PC-3 (cell line): ENCODE data around the gene MIAT. TPM values are rescaled to one million over a fixed set of nuclear protein-coding genes. Genes with fewer than 3 reads are reported as not detected.

Source experiments
- ATAC-seq: fragments of 200-7000 bp; cut with Tn5 transposase; 2 replicates; pipeline ENCODE4 v1.9.1; 2020; ENCODE audit warnings: mild to moderate bottlenecking, moderate library complexity
- BruUV-seq: library from RNA; stranded (reverse); fragments of 400-500 nt; replicated peaks from 2 replicates; lab custom pipeline; 2021; lab: Mats Ljungman, UMichigan
- CTCF ChIA-PET: fragments of 300-600 bp; sonication (Branson Sonifier 250); formaldehyde crosslinking; loops from one replicate; lab custom pipeline; 2022; ENCODE audit warnings: antibody characterized with exemption; lab: Charles Lee
- POLR2A ChIA-PET: fragments of 300-600 bp; sonication (Branson Sonifier 250); formaldehyde crosslinking; loops from one replicate; lab custom pipeline; 2022; ENCODE audit warnings: antibody characterized with exemption; ENCODE audit not compliant: unreplicated experiment; lab: Charles Lee
- DNase-seq: peaks from one replicate; pipeline ENCODE4 v3.0.0-alpha.2; 2015
- H2AFZ ChIP-seq: fragments of 300-600 bp; sonication (generic); 2 replicates; pipeline ENCODE4 v1.6.0; 2016; ENCODE audit warnings: antibody characterized with exemption, low read length
- H3F3A ChIP-seq: fragments of 300-600 bp; sonication (generic); one replicate; pipeline ENCODE4 v1.6.0; 2017; ENCODE audit warnings: antibody characterized with exemption, low read length, control low read depth, mild to moderate bottlenecking; ENCODE audit not compliant: unreplicated experiment
- H3K27ac ChIP-seq: fragments of 300-600 bp; sonication (generic); 2 replicates; pipeline ENCODE4 v1.5.1; 2016; ENCODE audit warnings: mild to moderate bottlenecking, low read length
- H3K27me3 ChIP-seq: fragments of 300-600 bp; sonication (generic); 2 replicates; pipeline ENCODE4 v1.6.1; 2016; ENCODE audit warnings: low read length, mixed read lengths
- H3K36me3 ChIP-seq: fragments of 300-600 bp; sonication (generic); 2 replicates; pipeline ENCODE4 v1.6.1; 2016; ENCODE audit warnings: low read depth, mixed run types, low read length, mixed read lengths
- H3K4me1 ChIP-seq: fragments of 300-600 bp; sonication (generic); 2 replicates; pipeline ENCODE4 v1.5.1; 2016; ENCODE audit warnings: low read length; ENCODE audit not compliant: insufficient read depth
- H3K4me2 ChIP-seq: fragments of 300-600 bp; sonication (generic); 2 replicates; pipeline ENCODE4 v1.6.0; 2016; ENCODE audit warnings: low read length
- H3K4me3 ChIP-seq: fragments of 300-600 bp; sonication (generic); 2 replicates; pipeline ENCODE4 v1.5.1; 2016; ENCODE audit warnings: mild to moderate bottlenecking, low read length, mixed read lengths
- H3K79me2 ChIP-seq: fragments of 300-600 bp; sonication (generic); 2 replicates; pipeline ENCODE4 v1.6.1; 2017; ENCODE audit warnings: low read length, mixed read lengths
- H3K9ac ChIP-seq: fragments of 300-600 bp; sonication (generic); 2 replicates; pipeline ENCODE4 v1.6.0; 2016; ENCODE audit warnings: mild to moderate bottlenecking, low read length
- H3K9me2 ChIP-seq: fragments of 300-600 bp; sonication (generic); replicated peaks from 2 replicates; pipeline ENCODE4 v1.6.1; 2016; ENCODE audit warnings: mixed run types, low read length, mixed read lengths
- H3K9me3 ChIP-seq: fragments of 300-600 bp; sonication (generic); 2 replicates; pipeline ENCODE4 v1.6.1; 2016; ENCODE audit warnings: low read length, mixed read lengths
- H4K20me1 ChIP-seq: fragments of 300-600 bp; sonication (generic); 2 replicates; pipeline ENCODE4 v1.6.1; 2016; ENCODE audit warnings: low read length, mixed read lengths
- EZH2 ChIP-seq: fragments of 300-600 bp; sonication (generic); IDR thresholded peaks from one replicate; pipeline ENCODE4 v1.6.1; 2017; ENCODE audit warnings: antibody characterized with exemption, mild to moderate bottlenecking, low read length; ENCODE audit not compliant: unreplicated experiment
- EZH2phosphoT487 ChIP-seq: fragments of 300-600 bp; sonication (generic); IDR thresholded peaks from 2 replicates; pipeline ENCODE4 v1.6.1; 2018; ENCODE audit warnings: mild to moderate bottlenecking, antibody characterized with exemption, low read length, borderline replicate concordance
- intact Hi-C: fragments of 100-400 bp; cut with micrococcal nuclease; formaldehyde crosslinking; loops from 2 replicates; pipeline ENCODE4 v1.9.0; 2023
- total RNA-seq: library from RNA; depleted of rRNA; stranded (reverse); fragments of >200 nt; gene quantifications from 2 replicates; pipeline ENCODE4 v1.2.3, GENCODE V29; 2014
- TF ChIP-seq, protein P1 (sequence below): fragments of 300-600 bp; sonication (generic); conservative IDR thresholded peaks from 2 replicates; pipeline ENCODE4 v1.5.1; 2017; ENCODE audit warnings: antibody characterized with exemption, low read depth, mild to moderate bottlenecking, low read length

The MIAT gene
- total RNA-seq, 1 experiment from 2014 or later: 0.15 TPM

- Histone ChIP-seq H3K27me3 (no peaks in the 10 kb centered on the region), H3F3A (no peaks in the 10 kb centered on the region), H3K9me2 (no peaks in the 10 kb centered on the region), H2AFZ (no peak overlapping the region), H3K79me2 (no peaks in the 10 kb centered on the region), H3K9ac (no peak overlapping the region), H3K4me2 (no peak overlapping the region), H3K27ac (no peak overlapping the region), H3K36me3 (no peaks in the 10 kb centered on the region), H3K4me1 (no peaks in the 10 kb centered on the region), H3K4me3 (no peak overlapping the region), H4K20me1 (no peaks in the 10 kb centered on the region), H3K9me3 (no peaks in the 10 kb centered on the region)
- BruUV-seq: no TSS peak
- ChIA-PET POLR2A (no interaction called here), CTCF (no interaction called here)
- intact Hi-C loops: no loop called here
- ATAC-seq (no peak), DNase-seq (no peak)
- TF ChIP-seq, protein P1, sequence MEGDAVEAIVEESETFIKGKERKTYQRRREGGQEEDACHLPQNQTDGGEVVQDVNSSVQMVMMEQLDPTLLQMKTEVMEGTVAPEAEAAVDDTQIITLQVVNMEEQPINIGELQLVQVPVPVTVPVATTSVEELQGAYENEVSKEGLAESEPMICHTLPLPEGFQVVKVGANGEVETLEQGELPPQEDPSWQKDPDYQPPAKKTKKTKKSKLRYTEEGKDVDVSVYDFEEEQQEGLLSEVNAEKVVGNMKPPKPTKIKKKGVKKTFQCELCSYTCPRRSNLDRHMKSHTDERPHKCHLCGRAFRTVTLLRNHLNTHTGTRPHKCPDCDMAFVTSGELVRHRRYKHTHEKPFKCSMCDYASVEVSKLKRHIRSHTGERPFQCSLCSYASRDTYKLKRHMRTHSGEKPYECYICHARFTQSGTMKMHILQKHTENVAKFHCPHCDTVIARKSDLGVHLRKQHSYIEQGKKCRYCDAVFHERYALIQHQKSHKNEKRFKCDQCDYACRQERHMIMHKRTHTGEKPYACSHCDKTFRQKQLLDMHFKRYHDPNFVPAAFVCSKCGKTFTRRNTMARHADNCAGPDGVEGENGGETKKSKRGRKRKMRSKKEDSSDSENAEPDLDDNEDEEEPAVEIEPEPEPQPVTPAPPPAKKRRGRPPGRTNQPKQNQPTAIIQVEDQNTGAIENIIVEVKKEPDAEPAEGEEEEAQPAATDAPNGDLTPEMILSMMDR: no peak
- TF ChIP-seq EZH2phosphoT487 (no peak), EZH2 (no peak)
Observed at GRCh38 chr22:26711205-26711963, 54.0 kb downstream of the MIAT start.

DNA sequence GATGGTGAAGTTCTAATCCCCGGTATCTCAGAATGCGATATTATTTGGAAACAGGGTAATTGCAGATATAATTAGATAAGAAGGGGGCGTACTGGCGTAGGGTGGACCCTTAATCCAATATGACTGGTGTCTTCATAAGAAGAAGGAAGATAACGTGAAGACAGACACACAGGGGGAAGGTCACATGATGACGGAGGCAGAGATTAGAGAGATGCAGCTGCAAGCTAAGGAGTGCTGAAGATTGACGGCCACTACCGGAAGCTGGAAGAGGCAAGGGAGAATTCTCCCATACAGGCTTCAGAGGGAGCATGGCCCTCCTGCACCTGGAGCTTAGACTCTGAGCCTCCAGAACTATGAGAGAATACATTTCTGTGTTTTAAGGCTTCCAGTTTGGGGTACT, 54.8 kb downstream of the MIAT start:
- Histone ChIP-seq H3K9me3 (no peaks in the 10 kb centered on the region), H3K9ac (no peak overlapping the region), H3K27me3 (no peaks in the 10 kb centered on the region), H3K79me2 (no peaks in the 10 kb centered on the region), H3K4me1 (no peaks in the 10 kb centered on the region), H3K4me3 (no peak overlapping the region), H3K4me2 (no peak overlapping the region), H3F3A (no peaks in the 10 kb centered on the region), H3K27ac (no peak overlapping the region), H2AFZ (no peak overlapping the region), H3K36me3 (no peaks in the 10 kb centered on the region), H4K20me1 (no peaks in the 10 kb centered on the region), H3K9me2 (no peaks in the 10 kb centered on the region)
- no peak for ATAC-seq
- no peak for DNase-seq
- POLR2A ChIA-PET: no interaction called here
- no TSS peak for BruUV-seq
- TF ChIP-seq EZH2: no peak
- TF ChIP-seq EZH2phosphoT487: no peak
- TF ChIP-seq, protein P1: no peak
- CTCF ChIA-PET: no interaction called here
- intact Hi-C loops: no loop called here

DNA sequence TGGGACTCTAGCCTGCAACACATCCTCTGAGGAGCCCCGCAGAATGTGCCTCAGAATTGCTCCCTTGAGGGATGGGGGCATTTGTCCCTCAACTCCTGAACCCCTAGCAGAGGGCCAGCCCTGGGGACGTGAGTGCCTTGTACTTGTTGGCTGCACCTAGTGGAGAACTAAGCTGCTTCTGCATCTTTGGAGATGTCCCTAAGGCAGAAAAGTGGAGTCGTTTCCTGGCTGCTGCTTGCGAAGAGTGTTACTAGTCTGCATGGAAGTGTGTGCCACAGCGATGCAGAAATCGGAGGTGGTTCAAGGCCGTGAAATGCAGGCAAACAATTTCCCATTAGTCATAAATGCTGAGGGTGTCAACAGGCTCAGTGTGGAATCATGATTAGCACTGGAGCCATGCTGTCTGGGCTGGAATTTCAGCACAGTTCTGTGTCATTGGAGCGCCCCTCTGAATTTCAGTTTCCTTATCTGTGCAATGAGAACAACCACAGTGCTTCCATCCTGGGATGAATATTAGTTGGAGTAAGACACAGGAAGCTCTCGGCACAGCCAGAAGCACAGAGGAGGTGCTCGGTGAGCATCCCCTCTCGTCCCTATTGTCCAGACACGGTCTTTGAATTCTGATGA, 56.5 kb downstream of the MIAT start:
- Histone ChIP-seq H3F3A (no peaks in the 10 kb centered on the region), H3K4me1 (no peaks in the 10 kb centered on the region), H3K9me2 (no peaks in the 10 kb centered on the region), H3K9me3 (no peaks in the 10 kb centered on the region), H3K27me3 (no peaks in the 10 kb centered on the region), H3K79me2 (no peaks in the 10 kb centered on the region), H3K4me2 (no peak overlapping the region), H2AFZ (no peak overlapping the region), H3K4me3 (no peak overlapping the region), H3K36me3 (no peaks in the 10 kb centered on the region), H3K9ac (no peak overlapping the region), H3K27ac (no peak overlapping the region), H4K20me1 (no peaks in the 10 kb centered on the region)
- TF ChIP-seq EZH2phosphoT487 (no peak), EZH2 (no peak)
- TF ChIP-seq, protein P1: no peak
- intact Hi-C loops: no loop called here
- CTCF ChIA-PET: no interaction called here
- BruUV-seq: no TSS peak
- POLR2A ChIA-PET: no interaction called here
- DNase-seq (no peak), ATAC-seq (no peak)
